ENCODE measurements around the gene SLC6A6.

DNA sequence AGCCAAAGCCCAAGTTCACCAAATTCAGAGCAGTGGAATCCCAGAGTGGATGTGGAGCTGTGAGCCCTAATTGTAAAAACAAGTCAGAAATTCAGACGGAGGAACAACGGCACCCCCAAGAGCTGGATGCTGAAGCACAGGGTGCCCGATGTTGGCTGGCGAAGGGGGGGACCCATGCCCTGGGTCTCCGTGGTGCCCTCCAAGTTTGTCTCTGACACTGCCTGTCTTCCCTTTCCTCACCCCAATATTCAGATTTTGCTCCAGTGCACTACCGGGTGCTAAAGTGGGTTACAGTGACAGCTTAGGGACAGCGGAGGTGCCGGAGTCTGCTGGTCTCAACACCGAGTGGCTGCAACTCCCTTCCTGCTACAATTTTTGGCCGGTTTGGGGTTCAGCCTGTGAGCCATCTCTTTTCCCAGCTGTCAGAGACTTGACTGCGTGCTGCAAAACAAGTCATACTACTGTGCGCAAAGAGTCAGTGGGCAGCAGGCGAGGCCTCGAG lies 131.1 kb downstream of the SLC6A6 start:
- no peak for TF ChIP-seq POLR2AphosphoS5 (IDR thresholded peaks at IDR 0.05; ENCODE audit: low read depth, low read length)
- TF ChIP-seq POLR2A (IDR thresholded peaks at IDR 0.05; ENCODE audit: low read depth, low read length): no peak
- no peak for TF ChIP-seq TAF1 (IDR thresholded peaks at IDR 0.05; ENCODE audit: low read depth, low read length)
